ENCODE results near the gene COL25A1. TPM values are rescaled to one million over a fixed set of nuclear protein-coding genes. Genes with fewer than 3 reads are reported as not detected.

Gene COL25A1
- total RNA-seq, 2 donors from 2014 or later, result 0.47 TPM; not detected in 1

DNA sequence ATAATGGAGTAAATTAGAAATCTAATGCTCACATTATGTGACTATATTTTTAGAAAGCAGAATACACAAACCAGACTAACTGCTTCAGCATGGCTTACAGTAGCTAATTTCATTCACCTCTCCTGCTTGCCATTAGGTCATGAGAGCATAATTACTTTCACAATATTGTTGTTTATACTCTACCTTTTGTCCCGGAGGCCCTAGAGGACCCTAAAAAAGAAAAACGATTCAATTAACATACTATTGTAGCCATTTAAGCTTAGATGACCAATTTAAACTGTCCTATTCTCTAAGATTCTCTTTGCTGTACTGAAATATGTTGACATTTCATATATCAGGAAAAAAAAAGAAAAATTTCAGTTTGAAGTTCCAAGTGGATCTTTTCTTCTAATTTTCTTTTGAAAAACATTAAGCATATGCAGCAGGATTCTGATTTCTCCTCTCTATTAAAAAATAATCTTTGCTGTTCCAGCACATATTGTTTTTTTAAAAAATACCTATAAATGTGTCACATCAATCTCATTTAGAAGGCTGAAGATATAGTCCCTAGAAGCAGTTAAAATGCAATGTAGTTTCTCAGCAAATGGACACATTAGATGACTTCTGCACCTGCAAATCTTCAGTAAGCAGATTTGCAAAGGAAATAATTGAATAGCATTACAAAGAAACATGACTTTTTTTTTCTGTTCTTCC, 381.9 kb downstream of the COL25A1 start:
- Mint-ChIP-seq H3K4me1 (peaks cover 2% of the 10 kb centered on the region), H3K36me3 (ENCODE audit: low read depth) (no peaks in the 10 kb centered on the region), H3K27ac (no peak overlapping the region), H3K4me3 (no peak overlapping the region), H3K27me3 (peaks cover 16% of the 10 kb centered on the region)
- H3K9me3 ChIP-seq (ENCODE audit: control insufficient read depth, low read length, poor library complexity, severe bottlenecking), result no peaks in the 10 kb centered on the region
- DNase-seq (no peak), ATAC-seq (no peak)

DNA sequence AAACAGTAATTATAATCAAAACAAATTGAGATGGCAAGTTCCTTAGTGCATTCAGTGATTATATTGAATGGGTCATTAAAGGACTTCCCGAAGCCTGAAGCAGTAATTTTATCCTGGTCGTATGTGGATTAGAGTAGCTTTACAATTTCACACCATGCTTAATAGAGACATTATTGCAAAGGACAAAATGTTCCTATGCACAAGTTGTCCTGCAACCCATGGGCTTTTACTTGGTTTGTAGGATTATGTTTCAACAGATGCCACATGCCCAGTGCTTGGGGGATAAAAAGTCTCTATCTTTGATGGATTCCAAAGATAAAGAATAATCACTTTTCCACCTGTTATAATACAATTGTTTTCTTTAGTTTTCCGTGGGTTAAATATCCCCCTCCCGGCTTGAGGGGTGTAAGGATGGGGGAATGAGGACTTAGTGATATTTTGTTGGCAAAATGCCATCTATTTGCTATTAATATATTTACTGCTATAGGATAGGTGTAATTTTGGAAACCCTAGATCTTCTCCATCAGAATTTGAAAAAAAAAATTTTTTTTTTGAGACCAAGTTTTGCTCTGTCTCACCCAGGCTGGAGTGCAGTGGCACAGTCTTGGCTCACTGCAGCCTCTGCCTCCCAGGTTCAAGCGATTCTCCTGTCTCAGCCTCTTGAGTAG, 383.1 kb downstream of the COL25A1 start:
- no peak for DNase-seq
- H3K36me3 Mint-ChIP-seq (ENCODE audit: low read depth), result no peaks in the 10 kb centered on the region
- H3K27me3 Mint-ChIP-seq, result peaks cover 8% of the 10 kb centered on the region
- H3K4me1 Mint-ChIP-seq, result no peaks in the 10 kb centered on the region
- no peak overlapping the region for H3K27ac Mint-ChIP-seq
- H3K9me3 ChIP-seq (ENCODE audit: control insufficient read depth, low read length, poor library complexity, severe bottlenecking), result no peaks in the 10 kb centered on the region
- ATAC-seq, result no peak
- no peak overlapping the region for H3K4me3 Mint-ChIP-seq

DNA sequence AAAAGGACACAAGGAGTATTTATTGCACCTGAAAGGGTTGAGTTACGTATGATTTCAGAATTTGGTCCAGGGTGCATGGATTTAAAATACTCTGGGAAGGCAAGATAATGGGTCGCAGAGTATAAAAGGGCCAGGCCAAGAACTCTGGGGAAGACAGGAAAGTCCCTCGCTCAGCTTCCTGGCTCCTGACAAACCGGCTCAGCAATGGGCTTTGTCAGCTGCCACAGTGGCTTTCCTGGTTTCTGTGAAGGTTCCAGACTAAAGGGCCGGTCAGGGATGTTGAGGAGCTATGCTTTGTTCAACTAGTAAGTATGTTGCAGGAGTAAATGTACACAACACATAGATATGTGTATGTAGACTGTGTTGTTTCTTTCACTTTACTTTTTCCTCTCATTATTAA, 385.2 kb downstream of the COL25A1 start:
- no peak for DNase-seq
- Mint-ChIP-seq H3K27me3 (peaks cover 7% of the 10 kb centered on the region), H3K36me3 (ENCODE audit: low read depth) (no peaks in the 10 kb centered on the region), H3K4me3 (no peak overlapping the region), H3K27ac (no peak overlapping the region), H3K4me1 (no peaks in the 10 kb centered on the region)
- no peak for ATAC-seq
- no peaks in the 10 kb centered on the region for H3K9me3 ChIP-seq (ENCODE audit: control insufficient read depth, low read length, poor library complexity, severe bottlenecking)

DNA sequence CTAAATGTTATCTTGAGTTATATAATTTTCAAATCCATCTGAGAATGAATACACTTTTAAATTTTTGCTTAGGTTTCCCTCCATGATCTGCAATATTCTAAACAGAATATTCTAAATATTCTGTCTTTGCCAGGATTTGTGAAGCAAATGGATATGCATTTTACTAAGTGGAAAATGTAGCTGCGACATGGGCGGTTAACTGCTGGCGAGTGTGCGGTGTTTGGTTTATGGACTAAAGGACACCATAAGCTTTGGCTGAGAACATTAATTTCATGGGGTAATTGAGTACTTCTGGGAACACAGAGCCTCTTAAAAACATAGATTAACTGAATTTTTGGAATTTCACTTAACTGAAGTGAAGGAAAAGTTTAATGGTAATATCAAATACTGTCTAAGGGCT, 385.8 kb downstream of the COL25A1 start:
- Mint-ChIP-seq H3K4me1 (no peaks in the 10 kb centered on the region), H3K36me3 (ENCODE audit: low read depth) (no peaks in the 10 kb centered on the region), H3K4me3 (no peak overlapping the region), H3K27me3 (peaks cover 7% of the 10 kb centered on the region), H3K27ac (no peak overlapping the region)
- DNase-seq (no peak), ATAC-seq (no peak)
- H3K9me3 ChIP-seq (ENCODE audit: control insufficient read depth, low read length, poor library complexity, severe bottlenecking), result no peaks in the 10 kb centered on the region

DNA sequence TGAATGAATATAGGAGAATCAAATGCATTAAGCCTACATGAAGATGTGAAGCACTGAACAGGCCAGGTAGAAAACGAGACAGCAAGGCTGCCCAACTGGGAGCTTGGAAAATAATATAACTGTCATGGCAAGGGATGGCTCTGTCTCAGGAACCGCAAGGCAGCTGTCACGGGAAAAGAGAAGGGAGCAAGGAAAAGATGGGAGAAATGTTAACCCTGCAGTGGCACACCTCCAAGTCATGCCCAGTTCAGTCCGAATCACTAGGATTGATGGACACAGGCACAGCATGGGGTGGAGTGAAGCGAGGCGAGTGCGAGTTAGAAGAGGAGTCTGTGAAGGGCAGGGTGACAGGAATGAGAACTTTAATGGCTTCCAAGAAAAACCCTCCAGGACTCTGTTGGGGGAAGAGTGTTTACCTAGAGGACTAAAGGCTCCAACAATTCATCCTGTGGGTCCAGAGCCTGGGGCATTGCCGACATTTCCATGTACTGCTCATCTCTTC, 395.5 kb downstream of the COL25A1 start:
- Mint-ChIP-seq H3K36me3 (ENCODE audit: low read depth) (no peaks in the 10 kb centered on the region), H3K4me3 (no peak overlapping the region), H3K4me1 (no peaks in the 10 kb centered on the region), H3K27me3 (peaks cover 7% of the 10 kb centered on the region), H3K27ac (no peak overlapping the region)
- no peak for ATAC-seq
- no peak for DNase-seq
- no peaks in the 10 kb centered on the region for H3K9me3 ChIP-seq (ENCODE audit: control insufficient read depth, low read length, poor library complexity, severe bottlenecking)

DNA sequence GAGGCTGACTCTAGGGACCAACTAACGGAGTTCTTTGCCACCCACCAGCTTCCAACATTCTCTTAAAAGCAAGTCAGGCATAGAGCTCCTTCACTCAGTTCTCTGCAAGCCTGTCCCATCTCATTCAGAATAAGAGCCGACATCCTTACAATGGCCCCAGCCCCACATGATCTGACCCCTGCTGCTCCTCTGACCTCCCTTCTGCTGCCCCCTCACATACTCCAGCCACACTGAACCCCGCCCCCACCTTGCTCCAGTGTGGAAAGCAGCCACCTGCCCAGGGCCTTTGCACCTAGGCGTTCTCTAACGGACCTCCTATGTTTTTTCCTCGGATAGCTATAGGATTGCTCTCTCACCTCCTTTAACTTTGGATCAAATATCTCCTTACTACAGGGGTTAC, 396.5 kb downstream of the COL25A1 start:
- ATAC-seq (no peak), DNase-seq (no peak)
- Mint-ChIP-seq H3K36me3 (ENCODE audit: low read depth) (no peaks in the 10 kb centered on the region), H3K27ac (no peak overlapping the region), H3K4me1 (no peaks in the 10 kb centered on the region), H3K27me3 (peaks cover 7% of the 10 kb centered on the region), H3K4me3 (no peak overlapping the region)
- H3K9me3 ChIP-seq (ENCODE audit: control insufficient read depth, low read length, poor library complexity, severe bottlenecking), result no peaks in the 10 kb centered on the region

DNA sequence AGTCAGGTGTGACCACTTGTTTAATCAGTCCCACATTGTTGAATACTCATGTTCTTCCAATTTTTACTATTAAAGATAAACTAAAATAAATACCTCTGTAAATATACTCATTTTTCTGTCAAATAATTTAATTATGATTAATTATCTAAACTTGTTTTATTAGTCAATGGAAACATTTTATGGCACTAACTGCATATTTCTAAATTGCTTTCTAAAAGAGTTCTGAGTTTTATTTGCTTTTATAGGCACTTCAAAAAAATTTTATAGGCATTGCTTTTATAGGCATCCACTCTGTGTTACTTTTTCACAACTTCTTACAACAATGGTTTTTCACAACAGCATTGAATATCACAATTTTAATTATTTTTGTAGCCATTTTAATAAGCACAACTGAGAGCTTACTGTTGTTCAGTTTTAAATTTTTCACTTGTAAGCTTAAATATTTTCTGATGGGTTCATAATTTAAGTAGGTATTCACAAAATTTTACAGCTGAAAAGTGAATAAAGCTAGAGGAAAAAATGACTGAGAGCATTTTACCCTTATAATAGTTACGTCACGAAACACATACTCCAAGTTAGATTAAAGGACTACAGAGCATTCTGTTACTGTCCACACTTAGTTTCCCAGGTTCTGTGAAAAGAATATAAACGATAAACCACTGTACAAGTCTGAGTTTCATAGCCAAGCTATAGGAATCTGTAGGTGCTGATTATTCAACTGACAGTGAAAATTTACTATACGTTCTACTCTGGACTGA, 398.8 kb downstream of the COL25A1 start:
- H3K36me3 Mint-ChIP-seq (ENCODE audit: low read depth), result no peaks in the 10 kb centered on the region
- no peaks in the 10 kb centered on the region for H3K4me1 Mint-ChIP-seq
- no peaks in the 10 kb centered on the region for H3K9me3 ChIP-seq (ENCODE audit: control insufficient read depth, low read length, poor library complexity, severe bottlenecking)
- no peak for DNase-seq
- H3K27me3 Mint-ChIP-seq, result no peaks in the 10 kb centered on the region
- no peak overlapping the region for H3K27ac Mint-ChIP-seq
- ATAC-seq, result no peak
- no peak overlapping the region for H3K4me3 Mint-ChIP-seq

DNA sequence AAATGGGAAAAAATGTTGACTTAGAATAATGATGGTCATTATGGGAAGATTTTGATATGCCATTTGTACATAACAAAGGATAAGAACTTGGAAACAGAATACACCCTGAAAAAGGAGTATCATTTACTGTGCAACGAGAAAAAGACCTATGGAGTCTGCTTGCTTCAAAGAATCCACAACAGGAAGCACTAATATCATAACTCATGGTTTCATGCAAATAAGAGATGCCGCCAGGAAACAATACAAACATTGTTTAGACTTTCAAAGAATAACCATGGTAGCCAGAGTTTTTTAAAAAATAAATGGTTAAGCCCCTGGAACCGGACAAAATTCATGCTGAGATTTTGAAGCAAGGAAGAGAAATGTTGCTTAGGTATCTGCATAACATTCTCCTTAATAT, 399.7 kb downstream of the COL25A1 start:
- Mint-ChIP-seq H3K27ac (no peak overlapping the region), H3K4me1 (no peaks in the 10 kb centered on the region), H3K36me3 (ENCODE audit: low read depth) (no peaks in the 10 kb centered on the region), H3K27me3 (no peaks in the 10 kb centered on the region), H3K4me3 (no peak overlapping the region)
- DNase-seq, result no peak
- ATAC-seq, result no peak
- no peaks in the 10 kb centered on the region for H3K9me3 ChIP-seq (ENCODE audit: control insufficient read depth, low read length, poor library complexity, severe bottlenecking)

DNA sequence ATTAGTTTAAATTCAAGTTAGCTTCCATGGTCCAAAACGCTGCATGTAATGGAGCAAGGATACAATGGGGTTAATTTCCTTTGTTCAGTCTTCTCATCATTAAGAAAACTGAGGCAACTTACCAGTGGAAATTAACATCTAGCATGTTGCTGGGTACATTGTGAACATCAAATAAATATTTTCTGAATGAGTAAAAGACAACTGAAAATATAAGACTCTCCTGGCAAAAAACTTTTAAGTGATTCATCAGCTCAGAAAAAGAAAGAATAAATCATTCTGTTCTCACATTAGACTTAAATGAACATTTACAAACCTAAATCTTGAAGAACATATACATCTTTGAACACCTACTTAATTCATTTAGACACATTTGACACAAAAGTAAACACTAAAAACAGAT, 401.2 kb downstream of the COL25A1 start:
- DNase-seq (no peak), ATAC-seq (no peak)
- H3K27me3 Mint-ChIP-seq, result no peaks in the 10 kb centered on the region
- H3K9me3 ChIP-seq (ENCODE audit: control insufficient read depth, low read length, poor library complexity, severe bottlenecking), result no peaks in the 10 kb centered on the region
- H3K36me3 Mint-ChIP-seq (ENCODE audit: low read depth), result no peaks in the 10 kb centered on the region
- H3K4me1 Mint-ChIP-seq, result no peaks in the 10 kb centered on the region
- H3K4me3 Mint-ChIP-seq, result no peak overlapping the region
- no peak overlapping the region for H3K27ac Mint-ChIP-seq

DNA sequence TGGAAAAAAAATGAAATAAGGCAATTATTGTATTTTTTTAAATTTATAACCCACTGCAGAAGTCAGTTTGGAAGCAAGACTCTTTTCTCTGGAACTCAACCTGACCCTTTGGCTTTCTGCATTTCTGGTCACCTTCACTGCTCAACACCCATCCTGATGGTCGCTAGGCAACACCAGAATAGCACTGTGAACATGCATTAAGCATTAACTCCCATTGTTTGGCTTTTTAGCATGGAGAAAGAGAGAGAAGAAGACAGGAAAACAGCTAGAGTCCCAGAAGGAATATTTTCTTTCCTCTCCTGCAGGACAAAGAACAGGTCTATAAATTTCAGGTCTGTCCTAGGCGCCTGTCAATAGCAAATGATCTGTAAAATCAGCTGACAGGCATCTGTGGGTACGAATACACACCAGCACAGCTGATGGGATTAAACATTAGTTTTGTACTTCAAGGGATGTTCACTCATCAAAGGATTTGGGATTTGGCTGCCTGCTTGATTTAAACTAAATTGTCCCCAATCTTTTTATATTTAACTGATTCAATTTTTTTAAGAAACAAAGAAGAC, 402.4 kb downstream of the COL25A1 start:
- H3K9me3 ChIP-seq (ENCODE audit: control insufficient read depth, low read length, poor library complexity, severe bottlenecking), result no peaks in the 10 kb centered on the region
- H3K27me3 Mint-ChIP-seq, result no peaks in the 10 kb centered on the region
- no peak overlapping the region for H3K27ac Mint-ChIP-seq
- DNase-seq (no peak), ATAC-seq (no peak)
- H3K36me3 Mint-ChIP-seq (ENCODE audit: low read depth), result no peaks in the 10 kb centered on the region
- no peaks in the 10 kb centered on the region for H3K4me1 Mint-ChIP-seq
- H3K4me3 Mint-ChIP-seq, result no peak overlapping the region

DNA sequence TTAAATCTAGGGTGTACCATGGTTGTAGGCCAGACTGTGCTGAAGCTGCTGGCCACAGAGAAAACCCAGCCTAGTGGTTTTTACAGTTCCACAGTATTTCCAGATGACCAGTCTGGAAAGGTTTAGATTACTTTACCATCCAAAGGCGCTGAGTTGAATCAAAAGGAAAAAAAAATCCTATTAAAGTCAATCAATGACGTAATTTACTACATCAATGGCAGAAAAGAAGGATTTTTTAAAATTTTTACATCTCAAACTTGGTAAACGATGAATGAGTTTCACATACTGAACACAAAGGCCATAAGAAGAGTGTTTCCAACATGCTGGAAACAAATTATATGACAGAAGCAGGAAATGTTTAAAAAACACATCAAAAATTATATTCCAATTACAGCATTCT, 409.0 kb downstream of the COL25A1 start:
- H3K9me3 ChIP-seq (ENCODE audit: control insufficient read depth, low read length, poor library complexity, severe bottlenecking), result no peaks in the 10 kb centered on the region
- H3K36me3 Mint-ChIP-seq (ENCODE audit: low read depth), result no peaks in the 10 kb centered on the region
- H3K27me3 Mint-ChIP-seq, result peaks cover 20% of the 10 kb centered on the region
- no peak overlapping the region for H3K27ac Mint-ChIP-seq
- ATAC-seq, result no peak
- no peaks in the 10 kb centered on the region for H3K4me1 Mint-ChIP-seq
- no peak overlapping the region for H3K4me3 Mint-ChIP-seq
- no peak for DNase-seq

DNA sequence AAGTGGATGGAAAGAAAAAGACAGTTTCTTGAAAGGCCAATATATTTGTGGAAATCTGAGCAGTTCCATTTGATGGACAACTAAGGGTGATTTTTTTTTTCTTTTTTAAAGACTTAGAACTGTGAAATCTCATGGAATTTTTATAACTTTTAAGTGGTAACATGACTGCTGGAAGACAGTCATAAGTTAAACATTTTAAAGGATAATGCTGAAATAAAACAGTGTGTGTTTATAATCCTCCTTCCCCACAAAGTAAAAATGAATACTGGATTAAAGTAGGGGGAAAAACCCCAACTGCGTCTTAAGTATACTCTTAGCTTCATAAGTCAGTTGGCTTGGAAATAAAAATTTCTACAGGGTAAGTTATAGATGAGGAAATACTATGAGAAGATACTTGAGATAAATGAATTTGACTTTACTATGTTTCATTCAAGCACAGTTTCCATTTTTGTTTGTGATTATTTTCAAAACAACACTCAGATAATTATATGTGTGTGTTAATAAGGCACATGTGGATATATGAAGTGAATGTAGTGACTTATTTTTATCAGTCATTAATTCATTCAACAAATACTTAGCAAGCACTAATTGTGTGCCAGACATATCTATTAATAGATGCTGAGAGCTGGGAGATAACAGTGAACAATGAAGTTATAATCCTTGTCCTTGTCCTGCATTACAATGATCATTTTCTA, 410.4 kb downstream of the COL25A1 start:
- no peak for DNase-seq
- H3K27ac Mint-ChIP-seq, result no peak overlapping the region
- H3K27me3 Mint-ChIP-seq, result peaks cover 23% of the 10 kb centered on the region
- H3K36me3 Mint-ChIP-seq (ENCODE audit: low read depth), result no peaks in the 10 kb centered on the region
- H3K9me3 ChIP-seq (ENCODE audit: control insufficient read depth, low read length, poor library complexity, severe bottlenecking), result no peaks in the 10 kb centered on the region
- H3K4me3 Mint-ChIP-seq, result no peak overlapping the region
- no peaks in the 10 kb centered on the region for H3K4me1 Mint-ChIP-seq
- no peak for ATAC-seq

DNA sequence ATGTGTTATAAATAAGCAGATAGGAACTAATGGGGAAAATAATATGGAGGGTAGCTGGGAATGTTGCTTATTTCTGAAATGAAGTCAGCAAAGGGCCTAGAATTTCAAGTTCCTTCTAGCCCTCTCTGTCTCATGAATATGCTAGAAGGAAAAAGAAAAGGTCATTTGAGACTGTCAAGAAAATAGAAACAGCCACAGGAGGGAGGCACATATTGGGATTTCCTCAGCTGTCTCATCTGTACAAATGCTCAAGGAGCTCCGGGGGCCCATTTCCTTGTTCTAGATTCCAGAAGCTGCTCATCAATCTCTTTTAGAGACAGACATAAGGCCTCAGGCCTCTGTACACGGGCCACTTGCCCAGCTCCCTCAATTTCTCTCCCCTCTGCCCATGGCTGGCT, 412.0 kb downstream of the COL25A1 start:
- DNase-seq (no peak), ATAC-seq (no peak)
- no peak overlapping the region for H3K27ac Mint-ChIP-seq
- H3K4me1 Mint-ChIP-seq, result no peaks in the 10 kb centered on the region
- no peaks in the 10 kb centered on the region for H3K36me3 Mint-ChIP-seq (ENCODE audit: low read depth)
- H3K27me3 Mint-ChIP-seq, result peaks cover 26% of the 10 kb centered on the region
- H3K9me3 ChIP-seq (ENCODE audit: control insufficient read depth, low read length, poor library complexity, severe bottlenecking), result no peaks in the 10 kb centered on the region
- no peak overlapping the region for H3K4me3 Mint-ChIP-seq
